Large intestine (tissue), 3 donors: ENCODE results near the gene ACOXL. TPM values are rescaled to one million over a fixed set of nuclear protein-coding genes. Genes with fewer than 3 reads are reported as not detected.

ENCODE experiments used
- DNase-seq, 2 donors: peaks; one replicate each; pipeline versions ENCODE4 v3.0.0 to v3.0.0-alpha.2; 2013
- H3K27ac ChIP-seq: one replicate; pipeline ENCODE4 v1.5.1; 2013; ENCODE audit warnings: low read length
- H3K27me3 ChIP-seq: 2 replicates; pipeline ENCODE4 v1.6.1; 2013; ENCODE audit warnings: low read length; ENCODE audit not compliant: control insufficient read depth, insufficient read depth
- H3K36me3 ChIP-seq: 2 replicates; pipeline ENCODE4 v1.6.1; 2013; ENCODE audit warnings: low read length; ENCODE audit not compliant: control insufficient read depth, insufficient read depth
- H3K4me1 ChIP-seq: one replicate; pipeline ENCODE4 v1.6.1; 2013; ENCODE audit warnings: low read length; ENCODE audit not compliant: control insufficient read depth, insufficient read depth
- H3K4me3 ChIP-seq: one replicate; pipeline ENCODE4 v1.5.1; 2013; ENCODE audit warnings: low read length
- H3K9me3 ChIP-seq: one replicate; pipeline ENCODE4 v1.6.1; 2013; ENCODE audit warnings: mild to moderate bottlenecking, low read depth, low read length, moderate library complexity; ENCODE audit not compliant: control insufficient read depth
- WGBS: methylation state at CpG from one replicate; pipeline ENCODE4 v1.1.5; 2013; ENCODE audit warnings: low lambda C conversion rate; ENCODE audit not compliant: insufficient coverage; 5-methylcytosine and 5-hydroxymethylcytosine counted together
- polyA plus RNA-seq: library from polyadenylated mRNA; unstranded; fragments of 120-200 nt; gene quantifications from one replicate; pipeline ENCODE4 v1.2.1, GENCODE V29; 2013

ACOXL gene
- polyA plus RNA-seq, 1 donor, result 0.07 TPM

DNA sequence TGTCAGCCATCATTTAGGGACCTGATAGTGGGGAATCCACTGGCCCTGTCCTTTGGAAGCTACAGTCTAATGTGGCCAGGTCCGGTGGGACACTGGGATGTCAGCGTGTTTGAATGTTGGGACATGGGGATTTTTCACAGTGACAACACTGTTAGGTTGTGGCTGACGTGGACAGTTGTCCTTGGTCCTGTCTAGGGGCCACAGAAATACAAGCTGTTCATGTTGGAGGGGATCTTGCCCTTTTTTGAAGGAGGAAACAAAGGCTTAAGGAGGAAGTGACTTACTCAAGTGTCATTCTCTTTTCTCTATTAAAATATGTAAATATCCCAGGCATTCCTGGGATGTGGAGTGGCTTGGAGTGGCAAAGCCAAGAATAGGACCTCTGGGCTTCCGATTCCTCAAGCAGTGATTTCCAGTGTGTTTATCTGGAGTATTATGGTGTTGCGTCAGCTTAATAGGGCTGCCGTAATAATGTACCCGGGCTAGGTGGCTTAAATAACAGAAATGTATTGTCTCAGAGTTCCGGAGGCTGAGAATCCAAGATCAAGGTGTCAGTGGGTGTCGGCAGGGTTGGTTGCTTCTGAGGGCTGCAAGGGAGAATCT, 8.5 kb downstream of the ACOXL start:
- WGBS, result 100% methylated on average over 1 of the region's 9 CpGs
- Histone ChIP-seq H3K36me3 (no peaks in the 10 kb centered on the region), H3K4me1 (no peaks in the 10 kb centered on the region), H3K27ac (no peak overlapping the region), H3K9me3 (no peaks in the 10 kb centered on the region), H3K27me3 (peaks cover 44% of the 10 kb centered on the region), H3K4me3 (no peak overlapping the region)
- DNase-seq, result no peak

DNA sequence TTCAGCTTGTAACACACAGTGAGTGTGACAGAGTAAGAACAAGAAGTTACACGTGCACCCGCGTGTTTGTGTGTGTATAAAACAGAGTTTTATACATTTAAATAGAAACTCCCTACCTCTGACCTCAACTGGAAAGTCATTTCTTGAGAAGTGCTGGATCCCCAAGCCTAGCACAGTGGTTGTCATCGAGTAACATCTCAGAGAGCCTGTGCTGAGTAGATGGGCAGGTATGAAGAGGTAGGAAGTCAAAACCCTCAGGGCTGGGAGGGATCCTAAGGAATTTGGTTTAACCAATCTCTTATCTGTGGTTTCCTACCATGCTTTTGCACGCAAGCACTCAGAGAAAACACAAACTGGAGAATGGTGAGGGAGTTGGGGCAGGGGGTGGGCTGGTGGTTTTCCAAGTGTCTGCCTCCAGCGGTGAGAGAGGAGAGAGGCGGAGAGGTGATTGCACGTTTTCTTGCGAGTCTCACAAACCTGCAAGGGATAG, 9.2 kb downstream of the ACOXL start:
- no peak overlapping the region for H3K4me3 ChIP-seq
- no peaks in the 10 kb centered on the region for H3K36me3 ChIP-seq
- H3K27me3 ChIP-seq, result peaks cover 45% of the 10 kb centered on the region
- H3K9me3 ChIP-seq, result no peaks in the 10 kb centered on the region
- DNase-seq, result no peak
- no peaks in the 10 kb centered on the region for H3K4me1 ChIP-seq
- no CpG with 5 or more reads among the region's 9 CpGs for WGBS
- no peak overlapping the region for H3K27ac ChIP-seq

GRCh38 chr2:110742412-110742811, 10.0 kb downstream of the ACOXL start:
- WGBS, result 80% methylated on average over 1 of the region's 2 CpGs

GRCh38 chr2:110743600-110743999, 11.2 kb downstream of the ACOXL start:
- peaks cover 48% of the 10 kb centered on the region for H3K27me3 ChIP-seq

More at GRCh38 chr2:110742412-110742811, 10.0 kb downstream of the ACOXL start:
- Histone ChIP-seq H3K36me3 (no peaks in the 10 kb centered on the region), H3K4me3 (no peak overlapping the region), H3K27me3 (peaks cover 46% of the 10 kb centered on the region), H3K27ac (no peak overlapping the region), H3K4me1 (no peaks in the 10 kb centered on the region), H3K9me3 (no peaks in the 10 kb centered on the region)
- DNase-seq, result no peak

DNA sequence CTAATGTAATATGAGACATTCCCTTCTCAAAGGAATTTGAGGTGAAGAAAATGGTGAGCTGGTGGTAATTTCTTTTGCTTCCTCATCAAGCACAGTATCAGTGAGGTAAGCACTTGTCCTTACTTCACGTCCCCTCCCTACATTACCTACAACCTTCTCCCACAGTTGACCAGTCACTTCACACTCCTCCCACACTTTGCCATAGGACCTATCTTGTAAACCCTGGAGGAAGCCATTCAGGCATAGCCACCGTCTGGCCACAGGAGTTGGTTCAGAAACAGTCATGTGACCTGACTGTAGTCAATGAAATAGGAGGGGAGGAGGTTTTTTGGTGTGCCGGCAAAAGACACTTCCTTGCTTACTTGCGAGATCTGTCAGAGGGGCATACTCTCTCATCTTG, 12.1 kb downstream of the ACOXL start:
- peaks cover 51% of the 10 kb centered on the region for H3K27me3 ChIP-seq
- DNase-seq, result no peak
- no peak overlapping the region for H3K27ac ChIP-seq
- H3K4me1 ChIP-seq, result no peaks in the 10 kb centered on the region
- no peaks in the 10 kb centered on the region for H3K36me3 ChIP-seq
- H3K4me3 ChIP-seq, result no peak overlapping the region
- WGBS, result no CpG with 5 or more reads among the region's 4 CpGs
- H3K9me3 ChIP-seq, result no peaks in the 10 kb centered on the region

More at GRCh38 chr2:110743600-110743999, 11.2 kb downstream of the ACOXL start:
- 100% methylated on average over 1 of the region's 5 CpGs for WGBS
- H3K27ac ChIP-seq, result no peak overlapping the region
- no peaks in the 10 kb centered on the region for H3K4me1 ChIP-seq
- H3K36me3 ChIP-seq, result no peaks in the 10 kb centered on the region
- DNase-seq, result no peak
- no peaks in the 10 kb centered on the region for H3K9me3 ChIP-seq
- no peak overlapping the region for H3K4me3 ChIP-seq

GRCh38 chr2:110745048-110745447, 12.7 kb downstream of the ACOXL start:
- DNase-seq, result no peak
- Histone ChIP-seq H3K36me3 (no peaks in the 10 kb centered on the region), H3K4me3 (no peak overlapping the region), H3K9me3 (no peaks in the 10 kb centered on the region), H3K27ac (no peak overlapping the region), H3K4me1 (no peaks in the 10 kb centered on the region), H3K27me3 (peaks cover 52% of the 10 kb centered on the region)
- WGBS, result no CpG with 5 or more reads among the region's 2 CpGs

DNA sequence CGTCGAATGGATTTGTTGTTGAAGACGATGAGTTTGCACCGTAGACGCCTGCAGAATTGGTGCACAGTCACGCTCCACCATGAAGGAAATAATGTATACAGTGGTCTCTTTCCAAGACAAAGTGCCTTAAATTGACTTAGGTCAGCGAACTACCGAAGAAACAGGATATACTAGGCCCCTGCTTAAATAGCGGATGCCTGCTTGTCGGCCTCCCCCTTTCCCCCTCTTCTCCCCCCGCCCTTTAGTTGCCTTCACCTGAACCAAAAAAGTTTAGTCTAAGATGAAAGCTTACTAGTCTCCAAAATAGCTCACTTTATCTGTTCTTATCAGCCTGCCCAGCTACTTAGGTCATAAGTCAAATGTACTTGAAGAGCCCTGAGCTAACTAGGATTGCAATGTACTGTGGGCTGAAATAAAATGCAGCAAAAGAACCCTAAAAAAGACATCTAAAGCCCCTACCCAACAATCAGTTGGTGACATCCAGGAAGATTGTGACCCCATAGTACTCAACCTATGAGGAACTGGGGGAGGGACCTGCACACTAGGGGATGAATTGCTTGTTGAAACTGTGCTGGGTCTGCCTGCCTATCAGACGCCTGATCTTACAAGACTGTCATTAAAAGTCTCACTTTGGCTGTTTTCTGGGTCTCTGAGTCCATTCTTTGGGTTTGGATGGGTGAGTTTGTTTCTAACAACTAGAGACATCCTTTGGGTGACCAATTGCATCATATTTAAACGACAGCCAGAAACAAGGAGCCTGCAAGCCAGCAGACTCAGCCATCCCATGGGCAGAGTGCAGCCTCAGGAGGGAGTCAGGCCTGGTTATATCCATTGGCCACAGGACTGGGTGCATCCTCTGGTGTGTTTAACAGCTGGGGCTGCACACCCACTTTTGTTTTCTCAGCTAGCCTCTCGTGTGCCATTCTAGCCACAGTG, 14.5 kb downstream of the ACOXL start:
- H3K4me1 ChIP-seq, result no peaks in the 10 kb centered on the region

DNA sequence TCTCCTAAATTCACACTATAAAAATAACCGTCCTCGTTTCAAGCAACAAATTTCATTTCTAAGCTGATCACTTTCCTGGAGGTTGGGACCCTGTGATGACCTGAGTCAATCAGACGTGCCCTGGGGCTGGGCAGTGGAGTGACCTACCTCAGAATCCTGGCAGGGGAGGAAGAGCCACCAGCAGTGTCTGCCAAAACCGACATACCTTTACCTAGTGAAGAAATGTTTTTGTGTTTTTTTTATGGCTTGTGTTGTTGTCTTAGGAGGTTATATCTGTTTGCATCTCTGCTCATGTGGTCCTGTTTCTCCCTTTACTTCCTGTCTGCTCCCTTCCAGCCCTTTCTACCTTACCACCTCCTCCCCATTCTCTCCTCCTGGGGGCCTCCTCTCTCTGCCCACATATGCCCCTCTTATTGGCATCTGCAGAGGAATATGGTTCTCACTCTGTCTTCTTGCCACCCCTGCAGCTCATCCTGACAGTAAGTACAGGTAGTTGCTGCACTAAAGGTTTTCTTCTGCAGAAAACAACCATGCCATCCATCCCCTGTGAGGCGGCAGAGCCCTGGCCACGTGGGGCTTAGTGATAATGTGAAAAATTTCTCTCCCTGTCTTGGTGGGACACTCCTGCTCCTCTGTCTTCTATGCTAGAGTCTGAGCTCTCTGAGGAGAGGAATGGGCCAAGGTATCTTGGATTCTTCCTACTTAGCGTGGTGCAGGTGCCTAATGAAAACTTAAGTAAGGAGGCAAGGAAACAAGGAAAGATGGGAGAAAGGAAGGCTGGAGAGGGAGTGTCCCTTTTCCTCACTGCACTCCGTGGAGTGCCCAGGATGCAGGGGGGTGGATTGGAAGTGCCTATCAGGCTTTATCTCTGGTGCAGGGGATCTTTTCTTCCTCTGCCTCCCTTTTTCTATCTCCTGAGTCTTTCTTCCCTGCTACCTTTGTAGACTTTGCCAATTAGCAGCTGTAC, 15.4 kb downstream of the ACOXL start:
- H3K4me3 ChIP-seq, result no peak overlapping the region
- no peaks in the 10 kb centered on the region for H3K9me3 ChIP-seq
- no peaks in the 10 kb centered on the region for H3K36me3 ChIP-seq
- no peak overlapping the region for H3K27ac ChIP-seq
- no peak for DNase-seq
- H3K27me3 ChIP-seq, result peaks cover 37% of the 10 kb centered on the region
- no peaks in the 10 kb centered on the region for H3K4me1 ChIP-seq
- WGBS, result no CpG with 5 or more reads among the region's 8 CpGs

More for the DNA sequence above, 14.5 kb downstream of the ACOXL start:
- DNase-seq, result no peak
- peaks cover 39% of the 10 kb centered on the region for H3K27me3 ChIP-seq
- H3K4me3 ChIP-seq, result no peak overlapping the region
- H3K27ac ChIP-seq, result no peak overlapping the region
- no peaks in the 10 kb centered on the region for H3K36me3 ChIP-seq
- H3K9me3 ChIP-seq, result no peaks in the 10 kb centered on the region
- no CpG with 5 or more reads among the region's 14 CpGs for WGBS

DNA sequence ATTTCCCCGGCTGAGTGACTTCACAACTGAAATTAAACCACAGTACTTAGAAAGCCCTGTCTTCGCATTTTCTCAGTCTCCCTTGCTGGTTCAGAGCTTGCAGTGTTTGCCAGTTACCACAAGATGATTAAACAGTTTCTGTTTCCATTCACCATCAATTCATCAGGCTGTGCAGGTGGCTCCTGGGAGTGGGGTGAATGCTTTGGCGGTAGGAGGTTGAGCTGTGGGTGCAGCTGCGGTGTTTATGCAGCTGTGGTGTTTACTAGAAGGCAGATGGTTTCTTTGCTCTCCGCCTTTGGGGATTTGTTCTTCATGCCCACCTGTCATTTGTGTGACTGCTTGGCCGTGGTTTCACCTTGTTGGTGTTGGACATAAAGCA, 16.1 kb downstream of the ACOXL start:
- no peak overlapping the region for H3K27ac ChIP-seq
- peak in 1 of 2 donors; percentile 29 for DNase-seq
- peaks cover 36% of the 10 kb centered on the region for H3K27me3 ChIP-seq
- no peaks in the 10 kb centered on the region for H3K36me3 ChIP-seq
- H3K9me3 ChIP-seq, result no peaks in the 10 kb centered on the region
- no CpG with 5 or more reads among the region's 6 CpGs for WGBS
- H3K4me1 ChIP-seq, result no peaks in the 10 kb centered on the region
- H3K4me3 ChIP-seq, result no peak overlapping the region

- H3K4me1 ChIP-seq, result no peaks in the 10 kb centered on the region
- no CpG with 5 or more reads among the region's 3 CpGs for WGBS
- DNase-seq, result no peak
- H3K36me3 ChIP-seq, result no peaks in the 10 kb centered on the region
- H3K27ac ChIP-seq, result no peak overlapping the region
- peaks cover 18% of the 10 kb centered on the region for H3K27me3 ChIP-seq
- no peaks in the 10 kb centered on the region for H3K9me3 ChIP-seq
- no peak overlapping the region for H3K4me3 ChIP-seq
Observed at GRCh38 chr2:110751642-110752041, 19.3 kb downstream of the ACOXL start.
